Hematopoietic multipotent progenitor cell (in vitro differentiated cells): ENCODE measurements around the gene CMIP. TPM values are rescaled to one million over a fixed set of nuclear protein-coding genes. Genes with fewer than 3 reads are reported as not detected.
A peak's percentile ranks its signal among the peaks of the same experiment; 100 is the strongest.
"Not testable (repeated sequence)": the region's sequence is repeated elsewhere in the genome, so short reads cannot be mapped to it uniquely, and the experiment has no call there.

Experiments
- DNase-seq, 3 donors: peaks; one replicate each; pipeline ENCODE4 v3.0.0-alpha.2; 2011 to 2015; ENCODE audit warnings: low read depth in 2 of 3, low spot score in 2 of 3
- total RNA-seq: library from RNA; depleted of rRNA; stranded (reverse); fragments of >200 nt; gene quantifications from one replicate; pipeline ENCODE4 v1.2.3, GENCODE V29; 2012

Gene CMIP
- total RNA-seq, 1 donor, result 45.2 TPM

GRCh38 chr16:81718637-81719036 is 274.0 kb downstream of the CMIP start:
- no peak for DNase-seq

- DNase-seq, result no peak
Measured at GRCh38 chr16:81719993-81720392, 275.4 kb downstream of the CMIP start.

GRCh38 chr16:81720973-81721906 is 276.6 kb downstream of the CMIP start:
- no peak for DNase-seq

- DNase-seq, result peak in 2 of 3 donors; percentile 74 to 92
Measured at GRCh38 chr16:81723098-81723723, 278.6 kb downstream of the CMIP start.

- no peak for DNase-seq
Measured at GRCh38 chr16:81728435-81728834, 283.8 kb downstream of the CMIP start.

GRCh38 chr16:81729451-81729850 is 284.8 kb downstream of the CMIP start:
- DNase-seq, result peak in 1 of 3 donors; percentile 30

GRCh38 chr16:81730090-81731051 is 285.8 kb downstream of the CMIP start:
- DNase-seq, result peak in 2 of 3 donors; percentile 59 to 66

GRCh38 chr16:81731649-81732048 is 287.0 kb downstream of the CMIP start:
- DNase-seq, result no peak

GRCh38 chr16:81732699-81733098 is 288.1 kb downstream of the CMIP start:
- DNase-seq, result no peak

- no peak for DNase-seq
Measured at GRCh38 chr16:81733295-81733694, 288.7 kb downstream of the CMIP start.

GRCh38 chr16:81734632-81735434 is 290.2 kb downstream of the CMIP start:
- DNase-seq, result no peak

GRCh38 chr16:81737885-81738536 is 293.4 kb downstream of the CMIP start:
- peak; percentile 74 to 88 (median 79) for DNase-seq

- peak in 2 of 3 donors; percentile 89 to 92 for DNase-seq
Measured at GRCh38 chr16:81738783-81739496, 294.3 kb downstream of the CMIP start.

- no peak for DNase-seq
Measured at GRCh38 chr16:81739503-81739902, 294.9 kb downstream of the CMIP start.

- DNase-seq, result no peak
Measured at GRCh38 chr16:81740169-81740568, 295.6 kb downstream of the CMIP start.

GRCh38 chr16:81741430-81741770 is 296.8 kb downstream of the CMIP start:
- not testable (repeated sequence) for DNase-seq

GRCh38 chr16:81744385-81744784 is 299.8 kb downstream of the CMIP start:
- no peak for DNase-seq

- no peak for DNase-seq
Measured at GRCh38 chr16:81744911-81745310, 300.3 kb downstream of the CMIP start.
